ENCODE results near the gene TTC39A. TPM values are rescaled to one million over a fixed set of nuclear protein-coding genes. Genes with fewer than 3 reads are reported as not detected.

Gene TTC39A
- polyA plus RNA-seq, 1 donor (not counting 4 experiments of a cell fraction or from before 2014, with no cell fraction given): 1.4 TPM

DNA sequence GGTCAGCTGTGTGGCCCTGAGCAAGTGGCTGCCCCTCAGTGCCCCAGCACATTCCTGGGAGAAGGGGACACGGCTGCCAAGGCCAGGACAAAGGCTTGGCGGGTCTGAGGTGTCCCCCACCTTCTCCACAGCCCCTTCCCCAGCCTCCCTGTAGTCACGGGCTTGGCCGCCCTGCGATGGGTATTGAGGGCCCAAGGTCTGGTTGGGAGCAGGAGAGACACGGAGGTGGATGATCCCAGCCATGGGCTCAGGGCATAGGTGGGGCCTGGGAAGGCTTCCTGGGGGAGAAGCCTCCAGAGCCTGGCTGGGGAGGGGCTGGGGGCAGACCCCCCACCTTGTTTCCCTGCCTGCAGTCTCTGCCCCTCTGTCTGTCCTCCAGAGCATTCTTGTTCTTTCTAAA lies 27.0 kb downstream of the TTC39A start:
- no peaks in the 10 kb centered on the region for H3K4me1 ChIP-seq (ENCODE audit: control insufficient read depth, extremely low read depth, insufficient read depth, low read length)
- no peak overlapping the region for H3K4me3 ChIP-seq (ENCODE audit: control insufficient read depth in 2 of 3, extremely low read depth in 1 of 3, insufficient read depth in 2 of 3, low read depth in 1 of 3, low read length in 3 of 3)
- no peak overlapping the region for H3K27ac ChIP-seq (ENCODE audit: control insufficient read depth, insufficient read depth, low read length)
- no peaks in the 10 kb centered on the region for H3K36me3 ChIP-seq (ENCODE audit: control insufficient read depth in 2 of 2, extremely low read depth in 1 of 2, insufficient read depth in 2 of 2, low read length in 2 of 2)
- no peaks in the 10 kb centered on the region for H4K20me1 ChIP-seq (ENCODE audit: control insufficient read depth, extremely low read depth, insufficient read depth, low read length)
- no peak overlapping the region for H3K9ac ChIP-seq (ENCODE audit: control insufficient read depth, extremely low read depth, insufficient read depth, low read length)
- dilution Hi-C loops (cut with MboI; ENCODE audit: extremely low pct_ligation_motif_present, low sequenced_read_pairs): no loop called here
- no peaks in the 10 kb centered on the region for H3K79me2 ChIP-seq (ENCODE audit: control insufficient read depth, insufficient read depth, low read length)
- no peaks in the 10 kb centered on the region for H3K9me3 ChIP-seq (ENCODE audit: control insufficient read depth, low read depth, low read length)
- H2AFZ ChIP-seq (ENCODE audit: control insufficient read depth, low read length): no peak overlapping the region
- H3K9me1 ChIP-seq (ENCODE audit: control insufficient read depth, extremely low read depth, insufficient read depth, low read length): no peaks in the 10 kb centered on the region
- TF ChIP-seq, protein P1, sequence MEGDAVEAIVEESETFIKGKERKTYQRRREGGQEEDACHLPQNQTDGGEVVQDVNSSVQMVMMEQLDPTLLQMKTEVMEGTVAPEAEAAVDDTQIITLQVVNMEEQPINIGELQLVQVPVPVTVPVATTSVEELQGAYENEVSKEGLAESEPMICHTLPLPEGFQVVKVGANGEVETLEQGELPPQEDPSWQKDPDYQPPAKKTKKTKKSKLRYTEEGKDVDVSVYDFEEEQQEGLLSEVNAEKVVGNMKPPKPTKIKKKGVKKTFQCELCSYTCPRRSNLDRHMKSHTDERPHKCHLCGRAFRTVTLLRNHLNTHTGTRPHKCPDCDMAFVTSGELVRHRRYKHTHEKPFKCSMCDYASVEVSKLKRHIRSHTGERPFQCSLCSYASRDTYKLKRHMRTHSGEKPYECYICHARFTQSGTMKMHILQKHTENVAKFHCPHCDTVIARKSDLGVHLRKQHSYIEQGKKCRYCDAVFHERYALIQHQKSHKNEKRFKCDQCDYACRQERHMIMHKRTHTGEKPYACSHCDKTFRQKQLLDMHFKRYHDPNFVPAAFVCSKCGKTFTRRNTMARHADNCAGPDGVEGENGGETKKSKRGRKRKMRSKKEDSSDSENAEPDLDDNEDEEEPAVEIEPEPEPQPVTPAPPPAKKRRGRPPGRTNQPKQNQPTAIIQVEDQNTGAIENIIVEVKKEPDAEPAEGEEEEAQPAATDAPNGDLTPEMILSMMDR (optimal IDR thresholded peaks at IDR 0.05 in 1 of 3, IDR thresholded peaks at IDR 0.05 in 1 of 3, conservative IDR thresholded peaks at IDR 0.05 in 1 of 3; ENCODE audit: extremely low read depth in 1 of 3, insufficient read depth in 2 of 3, low read length in 3 of 3): no peak
- no peak for TF ChIP-seq EZH2 (IDR thresholded peaks at IDR 0.05; ENCODE audit: low read length)
- no peak overlapping the region for H3K4me2 ChIP-seq (ENCODE audit: control insufficient read depth, extremely low read depth, insufficient read depth, low read depth, low read length)
- no peaks in the 10 kb centered on the region for H3K27me3 ChIP-seq (ENCODE audit: control insufficient read depth, extremely low read depth, insufficient read depth, low read length)
- FAIRE-seq (no peak), DNase-seq (ENCODE audit: low read depth, low spot score) (no peak)

DNA sequence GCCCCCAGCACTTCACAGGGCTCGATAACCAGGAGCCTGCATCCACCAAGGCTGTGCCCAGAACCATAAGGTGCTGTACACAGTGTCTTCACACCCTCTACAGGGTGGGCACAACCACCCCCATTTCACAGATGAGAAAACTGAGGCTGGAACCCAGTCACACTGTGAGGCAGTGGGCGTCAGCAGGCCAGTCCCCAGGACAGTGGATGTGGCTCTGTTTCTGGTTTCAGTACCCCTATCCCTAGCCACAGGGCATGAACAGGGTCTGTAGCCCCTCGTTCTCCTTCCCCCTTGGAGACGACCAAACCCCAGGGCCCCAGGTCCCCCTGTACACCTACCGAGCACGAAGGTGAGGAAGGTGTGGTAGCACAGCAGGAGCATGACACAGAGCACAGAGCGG lies 27.6 kb downstream of the TTC39A start:
- dilution Hi-C loops (cut with MboI; ENCODE audit: extremely low pct_ligation_motif_present, low sequenced_read_pairs): no loop called here
- Histone ChIP-seq H2AFZ (ENCODE audit: control insufficient read depth, low read length) (no peak overlapping the region), H3K27me3 (ENCODE audit: control insufficient read depth, extremely low read depth, insufficient read depth, low read length) (no peaks in the 10 kb centered on the region)

More for the DNA sequence above, 27.6 kb downstream of the TTC39A start:
- Histone ChIP-seq H3K4me1 (ENCODE audit: control insufficient read depth, extremely low read depth, insufficient read depth, low read length) (no peaks in the 10 kb centered on the region), H3K9me1 (ENCODE audit: control insufficient read depth, extremely low read depth, insufficient read depth, low read length) (no peaks in the 10 kb centered on the region), H3K9ac (ENCODE audit: control insufficient read depth, extremely low read depth, insufficient read depth, low read length) (no peak overlapping the region), H3K36me3 (ENCODE audit: control insufficient read depth in 2 of 2, extremely low read depth in 1 of 2, insufficient read depth in 2 of 2, low read length in 2 of 2) (no peaks in the 10 kb centered on the region), H3K4me2 (ENCODE audit: control insufficient read depth, extremely low read depth, insufficient read depth, low read depth, low read length) (no peak overlapping the region), H3K9me3 (ENCODE audit: control insufficient read depth, low read depth, low read length) (no peaks in the 10 kb centered on the region), H4K20me1 (ENCODE audit: control insufficient read depth, extremely low read depth, insufficient read depth, low read length) (no peaks in the 10 kb centered on the region), H3K4me3 (ENCODE audit: control insufficient read depth in 2 of 3, extremely low read depth in 1 of 3, insufficient read depth in 2 of 3, low read depth in 1 of 3, low read length in 3 of 3) (no peak overlapping the region), H3K27ac (ENCODE audit: control insufficient read depth, insufficient read depth, low read length) (no peak overlapping the region), H3K79me2 (ENCODE audit: control insufficient read depth, insufficient read depth, low read length) (no peaks in the 10 kb centered on the region)
- FAIRE-seq (no peak), DNase-seq (ENCODE audit: low read depth, low spot score) (no peak)
- TF ChIP-seq, protein P1 (optimal IDR thresholded peaks at IDR 0.05 in 1 of 3, IDR thresholded peaks at IDR 0.05 in 1 of 3, conservative IDR thresholded peaks at IDR 0.05 in 1 of 3; ENCODE audit: extremely low read depth in 1 of 3, insufficient read depth in 2 of 3, low read length in 3 of 3): no peak
- no peak for TF ChIP-seq EZH2 (IDR thresholded peaks at IDR 0.05; ENCODE audit: low read length)

Measured in keratinocyte (primary cell).